CD4-positive, alpha-beta T cell treated with Interleukin-6 at 100 ng/mL for 8 hours (primary cell): ENCODE results near the gene PTPRT.
"Not testable (repeated sequence)": the region's sequence is repeated elsewhere in the genome, so short reads cannot be mapped to it uniquely, and the experiment has no call there.

ENCODE experiments used
- DNase-seq: peaks from one replicate; pipeline ENCODE4 v3.0.0-alpha.2; 2020; ENCODE audit warnings: mixed read lengths, low spot score

The PTPRT gene

DNA sequence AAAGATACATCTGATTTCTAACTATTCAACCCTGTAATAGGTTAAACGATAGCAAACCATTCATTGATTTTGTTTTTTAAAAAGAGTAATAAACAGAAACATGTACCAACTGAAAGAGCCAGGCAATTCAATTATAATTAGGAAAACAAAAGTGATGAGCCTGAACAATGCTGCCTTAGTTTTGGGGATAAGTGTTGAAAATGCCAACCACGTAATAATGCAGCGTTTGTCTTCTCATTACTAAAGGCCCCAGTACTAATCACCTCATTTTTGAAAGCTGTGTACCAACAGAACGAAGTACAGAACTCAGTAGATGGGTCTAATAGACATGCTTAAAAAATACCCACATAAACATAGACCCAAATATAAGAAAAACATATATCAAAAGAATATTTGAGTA, 907.9 kb downstream of the PTPRT start:
- no peak for DNase-seq

DNA sequence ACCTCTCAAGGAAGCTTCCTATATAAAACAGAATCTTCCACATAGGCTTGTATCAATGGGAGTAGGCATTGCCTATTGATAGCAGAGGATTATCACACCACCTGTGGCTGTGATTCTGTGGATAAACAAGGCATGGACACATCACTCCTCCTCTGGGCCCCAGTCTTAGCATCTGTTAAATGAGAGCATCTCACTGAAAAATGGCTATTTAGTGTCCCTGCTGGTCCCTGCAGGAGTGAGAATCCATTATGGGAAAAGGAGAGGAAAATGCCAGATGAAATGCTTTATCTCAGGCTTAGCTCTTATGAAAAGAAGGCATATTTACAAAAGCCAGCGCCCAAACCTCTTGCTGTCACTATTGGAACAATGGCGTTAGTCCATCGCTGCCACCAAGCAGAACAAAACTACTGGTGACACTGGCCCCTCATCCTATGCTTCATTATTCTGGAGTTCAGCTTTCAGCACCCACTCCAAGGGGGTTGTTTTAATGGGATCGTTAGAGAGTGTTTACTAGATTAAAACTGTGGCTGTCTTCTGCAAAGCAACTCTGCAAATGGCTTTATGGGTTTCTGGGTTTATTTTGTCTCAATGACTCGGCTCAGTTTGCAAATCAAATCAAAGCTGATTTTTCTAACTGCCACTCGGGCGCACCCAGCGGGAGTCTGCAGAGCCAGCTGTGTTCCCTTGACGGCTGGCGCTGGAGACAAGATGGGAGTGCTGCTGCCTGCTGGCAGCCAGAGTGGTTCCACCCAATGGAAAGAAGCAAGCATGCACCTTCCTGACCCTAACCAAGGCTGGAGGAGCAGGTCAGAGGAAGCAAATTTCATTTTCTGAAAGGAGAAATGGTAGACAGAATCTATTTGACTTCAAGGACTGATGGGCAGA, 912.7 kb downstream of the PTPRT start:
- no peak for DNase-seq

DNA sequence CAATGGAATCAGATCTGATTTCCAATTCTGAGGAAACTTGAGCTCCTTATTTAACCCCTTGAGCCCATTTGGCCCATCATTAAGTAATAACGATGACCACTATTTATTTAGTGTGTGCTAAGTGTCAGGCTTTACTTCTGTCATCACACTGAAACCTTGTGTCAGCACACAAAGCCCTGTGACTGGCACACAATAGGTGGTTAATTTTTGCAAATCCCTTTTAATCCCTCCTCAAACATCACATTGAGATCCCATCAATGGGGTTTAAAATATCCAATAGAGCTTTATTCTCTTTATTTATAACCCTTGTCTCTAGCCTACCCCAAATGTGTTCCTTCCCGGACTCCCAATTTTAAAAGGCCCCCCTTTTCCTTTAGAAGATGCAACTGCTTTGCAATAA, 914.7 kb downstream of the PTPRT start:
- DNase-seq, result no peak

DNA sequence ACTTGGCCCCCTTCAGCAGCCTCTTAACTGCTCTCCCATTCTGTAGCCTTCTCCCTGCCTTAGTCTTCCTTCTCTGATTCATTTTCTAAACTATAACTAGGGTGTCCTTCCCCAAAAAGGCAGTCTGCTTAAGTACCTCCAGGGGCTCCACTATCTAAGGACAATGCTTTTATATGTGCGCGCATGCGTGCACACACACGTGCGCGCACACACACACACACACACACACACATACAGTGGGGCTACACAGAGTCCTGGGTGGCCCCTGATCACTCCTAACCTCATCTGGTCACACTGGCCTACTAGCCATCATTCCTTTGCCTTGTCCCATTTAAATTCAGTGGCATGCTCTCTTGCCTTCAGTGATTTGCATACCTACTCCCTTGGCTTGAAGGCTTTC, 917.2 kb downstream of the PTPRT start:
- no peak for DNase-seq

DNA sequence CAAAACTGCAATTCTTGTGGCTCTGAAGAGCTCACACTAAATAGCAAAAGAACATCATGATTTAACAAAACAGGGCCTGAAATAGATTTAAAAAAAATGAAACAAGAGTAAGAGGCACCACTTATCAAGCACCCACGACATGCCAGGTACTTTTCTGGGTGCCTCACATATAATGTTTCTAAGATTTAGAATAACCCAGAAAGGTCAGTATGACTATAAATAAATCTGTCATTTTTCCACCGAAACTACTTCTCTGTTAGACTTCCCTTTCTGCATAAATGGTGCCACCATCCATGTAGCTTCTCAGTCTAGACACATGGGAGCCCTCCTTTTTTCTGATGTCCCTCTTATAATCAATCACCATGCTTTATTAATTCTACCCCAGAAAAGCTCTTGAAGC, 919.2 kb downstream of the PTPRT start:
- no peak for DNase-seq

DNA sequence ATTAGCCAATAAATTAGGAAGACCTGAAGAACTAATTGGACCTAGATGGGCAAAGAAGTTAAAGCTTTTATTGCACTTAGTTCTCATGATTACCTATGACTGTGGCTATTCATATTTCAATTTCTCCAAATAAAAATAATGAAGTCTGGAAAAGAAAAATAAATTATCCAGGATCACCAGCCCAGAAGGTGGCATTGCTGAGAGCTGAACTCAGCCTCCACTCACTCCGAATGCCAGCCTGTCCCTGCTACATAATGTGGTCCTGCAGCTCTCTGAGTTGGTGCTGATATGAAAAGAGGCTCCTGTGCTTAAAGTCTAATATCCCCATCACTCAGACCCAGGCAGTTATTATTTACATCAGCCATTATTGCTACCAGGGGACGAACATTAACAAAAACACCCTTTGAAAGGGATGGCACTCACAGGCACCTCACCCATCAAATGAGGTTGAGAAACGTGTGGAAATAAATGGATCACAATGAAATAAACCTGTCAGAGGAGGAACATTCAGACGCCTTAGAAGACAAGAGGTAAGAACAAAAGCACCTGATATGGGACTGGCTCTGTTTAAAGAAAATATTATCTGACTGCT, 921.8 kb downstream of the PTPRT start:
- no peak for DNase-seq

DNA sequence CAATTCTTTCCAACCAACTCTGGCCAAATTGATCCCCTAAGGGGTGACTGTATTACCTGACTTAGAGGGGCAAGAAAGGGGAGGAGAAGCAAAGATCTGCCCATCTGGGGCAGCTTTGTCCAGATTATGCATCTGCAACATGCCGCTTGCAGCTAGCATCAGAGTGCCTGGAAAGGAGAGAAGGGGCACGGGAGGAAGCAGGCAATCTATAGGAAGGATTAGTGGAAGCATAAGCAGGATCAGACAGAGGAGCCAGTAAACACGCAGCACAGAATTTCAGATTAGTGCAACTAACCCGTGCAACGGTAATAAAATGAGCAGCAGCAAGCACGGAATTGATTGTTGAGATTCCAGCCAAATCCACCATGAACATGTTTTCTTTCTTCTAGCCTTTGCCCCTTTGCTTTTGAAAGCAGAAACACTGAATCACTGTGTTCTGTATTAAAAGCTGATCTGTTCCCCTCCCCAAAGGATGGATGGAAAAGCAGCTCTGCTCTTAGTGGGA, 927.9 kb downstream of the PTPRT start:
- DNase-seq, result no peak

DNA sequence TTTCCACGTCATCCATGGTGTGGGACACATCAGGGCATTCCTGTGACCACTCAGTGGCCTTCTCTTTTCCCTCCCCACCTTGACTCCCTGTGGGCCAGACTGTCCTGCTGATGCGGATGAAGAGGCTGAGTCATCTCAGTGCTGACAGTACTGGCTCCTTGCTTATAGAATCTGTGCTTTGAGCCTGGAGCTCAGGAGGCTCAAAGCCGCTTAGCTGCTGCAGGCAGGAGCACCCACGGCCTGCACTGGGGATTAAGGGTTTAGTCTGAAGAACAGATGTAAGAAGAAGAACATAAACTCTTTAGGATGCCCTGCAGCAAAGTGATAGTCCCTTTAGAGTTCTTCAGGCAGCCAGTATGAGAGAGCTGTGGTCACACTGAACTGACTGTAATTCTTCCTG, 929.5 kb downstream of the PTPRT start:
- DNase-seq, result no peak

DNA sequence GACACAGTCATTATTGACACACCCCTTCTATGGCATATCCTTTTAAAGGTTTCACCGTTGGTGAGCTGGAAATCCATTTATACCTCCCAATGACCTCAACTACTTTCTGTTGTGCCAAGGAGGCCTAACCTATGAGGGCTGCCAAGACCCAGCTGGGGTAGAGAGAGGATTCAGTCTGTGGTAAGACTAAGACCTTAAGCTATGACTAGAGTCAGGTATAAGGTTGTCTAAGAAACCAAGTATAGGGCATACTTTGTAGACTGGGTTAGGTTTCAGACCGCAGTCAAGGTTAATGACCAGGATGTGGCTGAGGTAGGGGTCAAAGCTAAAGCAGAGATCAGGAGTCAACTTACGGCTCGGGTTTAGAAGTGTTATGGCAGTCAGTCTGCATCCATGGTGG, 930.3 kb downstream of the PTPRT start:
- no peak for DNase-seq

DNA sequence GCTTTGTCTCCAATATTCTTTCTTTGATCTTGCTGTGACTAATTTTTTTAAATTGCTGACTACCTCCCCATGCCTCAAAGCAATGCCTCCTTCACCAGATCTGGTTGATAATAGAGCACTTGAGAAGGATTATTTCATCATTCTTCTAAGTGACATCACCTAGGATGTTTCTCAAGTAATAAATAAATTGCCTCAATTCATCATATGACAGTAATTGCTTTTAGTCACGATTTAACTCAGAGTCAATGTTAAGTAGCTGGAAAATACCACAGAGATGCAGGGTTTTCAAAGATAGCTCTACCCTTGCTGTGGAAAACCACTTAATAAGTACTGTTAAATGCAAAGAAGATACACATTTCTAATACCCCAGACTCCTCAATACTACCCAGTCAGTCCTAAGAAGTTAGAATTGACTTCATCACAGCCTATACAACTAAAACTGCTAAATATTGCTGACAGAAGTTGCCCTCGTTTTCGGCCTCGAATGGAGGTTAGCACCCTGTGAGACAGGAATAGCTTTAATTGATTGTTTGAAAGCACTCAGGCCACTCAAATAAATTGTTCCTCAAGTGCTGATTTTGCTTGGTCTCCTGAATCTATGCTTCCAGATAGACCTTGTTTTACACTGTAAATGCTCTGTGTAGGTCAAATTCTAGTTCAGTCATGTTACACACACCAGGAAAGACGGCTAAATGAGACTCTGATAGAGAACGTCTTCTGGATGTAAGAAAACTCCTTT, 931.0 kb downstream of the PTPRT start:
- no peak for DNase-seq

DNA sequence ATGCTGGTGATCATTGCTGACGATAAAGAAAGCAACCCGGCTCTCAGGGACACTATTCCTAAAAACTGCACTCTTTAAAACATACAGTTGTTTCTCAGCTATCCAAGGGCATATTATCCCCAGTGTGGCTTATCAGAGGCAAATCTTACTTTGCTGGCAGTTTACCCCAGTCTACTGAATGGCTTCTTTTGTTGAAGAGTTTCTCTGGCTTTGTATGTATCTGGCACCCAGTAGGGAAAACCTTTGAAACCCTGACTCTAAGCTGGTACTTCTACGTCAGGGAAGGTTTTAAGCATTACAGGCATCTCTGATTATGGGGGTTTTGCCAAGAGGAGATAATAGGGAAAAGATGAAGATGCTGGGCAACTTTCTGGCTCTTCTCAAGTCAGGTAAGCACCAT, 933.9 kb downstream of the PTPRT start:
- DNase-seq, result no peak

DNA sequence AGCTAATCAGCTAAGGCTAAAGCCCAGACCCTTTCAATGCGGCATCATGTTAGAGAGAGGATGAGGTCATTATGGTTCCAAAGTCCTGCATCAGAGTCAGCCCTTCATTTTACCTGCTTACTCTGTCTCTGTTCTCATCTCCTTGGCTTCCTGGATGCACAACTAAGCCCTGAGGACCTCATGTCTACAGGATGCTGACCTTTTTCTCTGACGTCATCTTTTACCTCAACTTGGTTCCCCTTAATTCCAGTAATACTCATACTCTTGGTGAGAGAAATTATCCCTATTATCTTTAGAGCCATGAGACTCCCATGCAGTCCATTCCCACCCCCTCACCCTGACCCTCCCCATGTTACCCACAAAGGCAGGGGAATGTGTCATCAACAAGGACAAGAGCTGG, 935.0 kb downstream of the PTPRT start:
- DNase-seq, result no peak

DNA sequence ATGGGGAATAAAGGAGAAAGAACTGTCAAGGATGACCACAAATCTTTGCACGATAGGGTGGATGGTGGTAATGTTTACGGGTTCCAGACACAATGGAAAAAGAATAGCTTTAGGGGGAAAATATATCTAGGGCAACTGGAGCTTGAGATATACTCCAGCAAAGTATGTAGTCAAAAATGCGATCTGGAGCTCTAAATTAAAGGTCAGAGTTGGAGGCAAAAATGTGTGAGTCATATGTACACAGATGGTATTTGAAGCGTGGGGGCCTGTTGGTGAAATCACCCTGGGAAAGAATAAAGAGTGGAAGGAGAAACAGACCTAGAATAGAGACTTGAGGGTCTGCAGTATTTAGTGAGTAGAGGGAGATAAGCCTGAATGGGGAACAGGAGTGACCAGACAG, 937.6 kb downstream of the PTPRT start:
- no peak for DNase-seq

DNA sequence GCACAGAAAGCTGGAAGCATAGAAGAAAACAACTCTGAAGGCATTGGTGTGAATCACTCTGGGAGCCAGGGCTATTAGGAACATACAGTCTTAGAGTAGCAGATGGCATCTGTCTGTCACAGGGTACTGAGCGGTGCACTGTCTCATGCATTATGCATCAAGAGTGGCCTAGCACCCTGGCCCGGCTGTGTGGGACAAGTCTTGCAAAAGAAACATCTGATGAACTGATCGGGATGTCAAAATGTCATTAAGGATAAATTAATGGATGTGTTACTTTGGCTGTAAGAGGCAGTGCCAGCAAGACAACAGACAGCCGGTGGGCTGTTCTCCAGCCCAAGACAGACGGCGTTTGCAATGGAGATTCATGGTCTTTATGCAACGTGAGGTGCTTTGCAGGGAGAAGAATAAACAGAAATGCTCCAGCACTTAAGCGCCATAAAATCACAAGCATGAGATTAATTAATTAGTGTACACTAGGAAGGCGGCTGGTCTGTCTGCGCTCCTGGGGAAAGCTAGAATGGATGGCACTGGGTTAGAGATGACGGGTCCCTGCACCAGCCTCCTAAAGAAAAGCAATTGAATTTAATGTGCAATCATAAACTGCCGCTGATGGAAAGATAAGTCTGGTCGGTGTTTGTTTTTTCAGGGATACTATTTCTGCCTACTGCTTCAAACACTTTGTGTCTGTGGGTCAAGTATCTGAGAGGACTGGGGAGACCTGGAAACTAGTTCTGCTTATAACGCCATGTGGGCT, 970.9 kb downstream of the PTPRT start:
- DNase-seq, result no peak

DNA sequence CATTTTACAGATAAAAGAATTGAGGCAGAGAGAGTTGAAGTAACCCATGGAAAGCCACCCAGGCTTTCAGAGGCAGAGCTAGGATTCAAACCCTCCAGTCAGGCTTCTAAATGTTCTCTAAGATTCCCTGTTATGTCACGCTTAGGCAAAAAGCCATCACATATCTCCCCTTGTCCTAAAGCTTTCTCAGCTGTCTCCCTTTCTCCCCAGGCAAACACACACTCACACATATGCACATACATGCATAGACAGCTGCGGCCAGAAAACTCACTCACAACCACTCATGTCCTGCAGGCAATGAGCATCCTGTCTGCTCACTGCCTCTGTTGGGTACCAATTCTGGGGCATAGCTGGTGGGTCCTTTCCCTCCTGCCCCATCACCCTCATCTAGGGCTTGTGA, 975.6 kb downstream of the PTPRT start:
- DNase-seq, result no peak

DNA sequence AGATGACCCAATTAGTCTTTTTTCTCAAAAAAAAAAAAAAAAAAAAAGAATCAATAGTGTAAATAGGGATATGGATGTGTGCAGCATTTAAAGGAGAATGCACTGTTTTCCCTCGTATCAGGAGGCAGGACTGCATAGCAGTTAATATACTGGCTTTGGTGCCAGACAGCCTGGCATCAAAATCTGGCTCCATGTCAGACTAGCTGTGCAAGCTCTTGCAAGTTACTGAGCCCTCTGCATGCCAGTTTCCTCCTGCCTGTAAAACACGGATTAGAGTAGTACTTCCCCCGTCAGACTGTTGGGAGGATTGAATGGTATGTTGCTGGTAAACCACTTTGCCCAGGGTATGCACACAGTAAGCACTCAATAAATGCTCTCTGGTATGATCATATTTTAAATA, 977.3 kb downstream of the PTPRT start:
- DNase-seq, result no peak

DNA sequence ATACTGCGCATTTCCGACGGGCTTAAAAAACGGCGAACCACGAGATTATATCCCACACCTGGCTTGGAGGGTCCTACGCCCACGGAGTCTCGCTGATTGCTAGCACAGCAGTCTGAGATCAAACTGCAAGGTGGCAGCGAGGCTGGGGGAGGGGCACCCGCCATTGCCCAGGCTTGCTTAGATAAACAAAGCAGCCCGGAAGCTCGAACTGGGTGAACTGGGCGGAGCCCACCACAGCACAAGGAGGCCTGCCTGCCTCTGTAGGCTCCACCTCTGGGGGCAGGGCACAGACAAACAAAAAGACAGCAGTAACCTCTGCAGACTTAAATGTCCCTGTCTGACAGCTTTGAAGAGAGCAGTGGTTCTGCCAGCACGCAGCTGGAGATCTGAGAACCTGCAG, 983.1 kb downstream of the PTPRT start:
- DNase-seq, result not testable (repeated sequence)

DNA sequence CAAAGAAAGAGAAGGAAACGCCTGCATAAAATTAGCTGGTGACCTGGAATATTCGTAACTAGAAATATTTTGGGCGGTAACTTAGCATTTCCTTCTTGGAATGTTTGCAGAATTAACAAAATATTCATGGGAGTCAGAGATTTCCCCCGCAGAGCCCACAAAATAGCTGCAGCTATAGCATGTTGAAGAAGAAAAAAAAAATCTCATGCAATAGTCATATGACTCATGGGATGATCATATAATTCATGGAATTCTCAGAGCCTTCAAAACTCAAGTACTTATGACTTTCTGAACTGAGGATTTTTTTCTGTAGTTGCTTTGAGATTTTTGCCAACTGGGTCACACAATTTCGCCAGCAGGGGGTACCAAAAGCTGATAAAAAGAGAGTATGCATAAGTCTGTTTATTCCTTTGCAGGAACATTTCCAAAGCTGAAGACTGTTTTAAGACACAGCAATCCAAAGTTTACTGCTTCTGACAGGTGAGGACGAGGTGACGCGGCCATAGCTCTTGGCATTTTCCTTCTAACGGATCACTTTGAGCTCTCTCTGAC, 985.5 kb downstream of the PTPRT start:
- no peak for DNase-seq

DNA sequence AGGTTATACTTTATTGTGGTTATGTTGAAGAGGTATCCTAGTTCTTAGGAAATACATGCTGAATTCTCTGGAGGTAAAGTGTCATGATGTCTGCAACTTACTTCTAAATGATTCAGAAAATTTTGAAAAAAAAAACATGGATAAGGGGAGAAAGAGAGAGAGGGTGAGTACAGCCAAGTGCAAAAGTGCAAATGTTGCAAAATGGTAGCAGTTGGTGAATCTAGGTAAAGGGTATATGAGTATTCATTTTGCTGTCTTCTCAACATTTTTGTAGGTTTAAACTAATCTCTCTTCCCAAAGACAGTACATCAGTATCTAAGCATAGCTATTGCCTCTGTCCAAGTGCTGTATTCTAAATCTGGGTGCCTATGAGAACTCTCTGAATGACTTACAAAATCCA, 992.1 kb downstream of the PTPRT start:
- no peak for DNase-seq

DNA sequence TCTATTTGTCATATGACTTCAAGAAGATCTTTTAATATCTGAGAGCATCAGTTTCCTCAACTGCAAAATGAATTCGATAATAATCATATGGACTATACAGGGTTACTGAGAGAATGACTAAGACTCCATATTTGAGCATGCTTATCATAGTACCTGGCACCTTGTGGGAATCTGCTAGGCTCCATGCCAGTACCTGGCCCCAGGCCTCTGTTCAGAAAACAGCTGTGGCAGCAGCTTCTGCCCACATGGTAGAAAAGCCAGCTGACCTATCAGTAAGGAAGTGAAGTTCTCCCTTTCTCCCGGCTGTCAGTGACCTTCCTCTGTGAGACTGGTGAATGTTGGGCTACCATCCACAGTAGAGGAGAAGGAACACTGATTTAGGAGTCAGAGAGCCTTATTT, 996.6 kb downstream of the PTPRT start:
- DNase-seq, result no peak

DNA sequence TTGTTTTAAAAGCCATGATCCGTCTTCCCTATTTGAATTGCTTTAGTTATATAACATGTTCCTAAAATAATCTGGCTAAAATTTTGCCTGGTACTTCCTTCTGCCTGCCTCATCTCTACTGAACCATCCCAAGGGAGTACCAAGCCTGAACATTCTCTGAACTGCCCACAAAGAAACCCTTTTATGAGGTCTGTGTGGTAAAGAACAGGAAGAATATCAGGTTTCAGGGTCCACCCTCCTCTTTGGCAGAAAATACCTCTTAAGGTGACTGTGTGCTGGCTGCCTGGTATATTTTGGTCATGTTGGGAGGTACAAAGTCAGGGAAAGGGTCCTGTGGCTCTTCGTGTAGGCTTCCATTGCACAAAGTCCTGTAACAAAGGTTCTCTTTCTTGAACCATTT, 997.4 kb downstream of the PTPRT start:
- no peak for DNase-seq
